Psoas muscle (tissue), 8 donors: ENCODE data around the gene OR2T4. TPM values are rescaled to one million over a fixed set of nuclear protein-coding genes. Genes with fewer than 3 reads are reported as not detected.

Experiments used
- ATAC-seq, 4 donors: fragments of 200-7000 bp; cut with Tn5 transposase; one replicate each; pipeline ENCODE4 v1.9.1; 2020; ENCODE audit warnings: moderate library complexity in 3 of 4, mild to moderate bottlenecking in 2 of 4
- DNase-seq, 2 donors: peaks; one replicate each; pipeline ENCODE4 v3.0.0-alpha.2; 2020
- H3K27ac ChIP-seq: fragments of 200-600 bp; one replicate; pipeline ENCODE4 v1.8.0; 2022
- H3K27me3 ChIP-seq, 3 donors: fragments of 200-600 bp in 1 of 3; one replicate each; pipeline versions ENCODE4 v1.6.1 to v1.8.0; 2013 to 2022; ENCODE audit warnings: low read length in 2 of 3, mild to moderate bottlenecking in 2 of 3, moderate library complexity in 1 of 3; ENCODE audit not compliant: insufficient read depth in 3 of 3
- H3K36me3 ChIP-seq, 2 donors: fragments of 200-600 bp in 1 of 2; one replicate each; pipeline versions ENCODE4 v1.6.1 to v1.8.0; 2013 to 2022; ENCODE audit warnings: low read depth in 1 of 2, mild to moderate bottlenecking in 1 of 2, moderate library complexity in 1 of 2; ENCODE audit not compliant: insufficient read depth in 1 of 2
- H3K4me1 ChIP-seq: fragments of 200-600 bp; one replicate; pipeline ENCODE4 v1.8.0; 2022
- H3K4me3 ChIP-seq: fragments of 200-600 bp; one replicate; pipeline ENCODE4 v1.8.0; 2022; ENCODE audit warnings: mild to moderate bottlenecking
- H3K9me3 ChIP-seq: fragments of 200-600 bp; one replicate; pipeline ENCODE4 v1.8.0; 2022
- CTCF ChIP-seq: fragments of 200-600 bp; IDR thresholded peaks from one replicate; pipeline ENCODE4 v1.8.0; 2022; ENCODE audit warnings: antibody characterized with exemption
- WGBS, 3 donors: extraction: QIAGEN DNeasy Blood & Tissue Kit; methylation state at CpG; one replicate each; pipeline versions ENCODE4 v1.1.6 to v1.1.7; 2013; 5-methylcytosine and 5-hydroxymethylcytosine counted together
- intact Hi-C, 2 donors: fragments of 100-400 bp; cut with DNase I; formaldehyde crosslinking; loops; one replicate each; pipeline versions ENCODE4 v1.11.0 to v1.14.2; 2022
- polyA plus RNA-seq, 3 donors: library from polyadenylated mRNA; stranded (reverse); fragments of 200-250 nt; gene quantifications; one replicate each; pipeline ENCODE4 v1.2.3, GENCODE V29; 2013
- total RNA-seq, 4 donors: library from RNA; stranded (reverse); fragmentation: NEBNext Ultra II Directional in 2 of 4; extraction: Animal tissue kit (Norgen Biotek cat#: 25700) in 2 of 4; gene quantifications; one replicate each; pipeline versions ENCODE4 v1.2.1 to v1.2.4, GENCODE V29; 2021 to 2023
- donor health status: healthy with polysubstance abuse.
- donor health status: DM: no; HTN: no; CAD: no; lungs with moderate emphysema.
- donor health status: Bipolar disorder and iron deficiency.
- donor health status: healthy.
- donor health status: DM: yes; HTN: yes; CAD: no.
- donor health status: DM: no; HTN: no; CAD: no.
- donor health status: DM: no; HTN: no; CAD: no.
- donor health status: DM: yes; HTN: yes; CAD: no.

Gene OR2T4
- total and polyA plus RNA-seq, 7 donors: not detected

GRCh38 chr1:248359415-248359814 lies 2.0 kb upstream of the OR2T4 start:
- Histone ChIP-seq H3K27ac (no peak overlapping the region), H3K36me3 (no peaks in the 10 kb centered on the region), H3K9me3 (peaks cover 2% of the 10 kb centered on the region), H3K4me3 (no peak overlapping the region), H3K27me3 (no peaks in the 10 kb centered on the region), H3K4me1 (no peaks in the 10 kb centered on the region)
- TF ChIP-seq CTCF: no peak
- DNase-seq (no peak), ATAC-seq (no peak)
- WGBS, 3 donors: 73 to 76% (median 75%) methylated on average over 3 of the region's 3 CpGs
- intact Hi-C loops: no loop called here

GRCh38 chr1:248366609-248367008 lies 5.1 kb downstream of the OR2T4 start:
- H3K36me3 ChIP-seq: no peaks in the 10 kb centered on the region
- no peak overlapping the region for H3K4me3 ChIP-seq
- H3K9me3 ChIP-seq: peaks cover 16% of the 10 kb centered on the region
- no peak for TF ChIP-seq CTCF
- H3K27me3 ChIP-seq: no peaks in the 10 kb centered on the region
- ATAC-seq (no peak), DNase-seq (no peak)
- intact Hi-C loops: no loop called here
- H3K27ac ChIP-seq: no peak overlapping the region
- H3K4me1 ChIP-seq: no peaks in the 10 kb centered on the region

- intact Hi-C loops: no loop called here
- no peak overlapping the region for H3K27ac ChIP-seq
- WGBS, 3 donors: 65 to 81% (median 68%) methylated on average over 5 of the region's 5 CpGs
- H3K9me3 ChIP-seq: peaks cover 5% of the 10 kb centered on the region
- no peak overlapping the region for H3K4me3 ChIP-seq
- no peak for TF ChIP-seq CTCF
- no peaks in the 10 kb centered on the region for H3K27me3 ChIP-seq
- ATAC-seq (no peak), DNase-seq (no peak)
- H3K36me3 ChIP-seq: no peaks in the 10 kb centered on the region
- H3K4me1 ChIP-seq: no peaks in the 10 kb centered on the region
These were observed 10.9 kb downstream of the OR2T4 start for GRCh38 chr1:248372394-248372793.

- Histone ChIP-seq H3K36me3 (no peaks in the 10 kb centered on the region), H3K27me3 (no peaks in the 10 kb centered on the region), H3K9me3 (peaks cover 5% of the 10 kb centered on the region), H3K4me3 (no peak overlapping the region), H3K4me1 (no peaks in the 10 kb centered on the region), H3K27ac (no peak overlapping the region)
- no peak for ATAC-seq
- intact Hi-C loops: no loop called here
- WGBS, 3 donors: 57 to 65% (median 60%) methylated on average over 4 of the region's 4 CpGs
- DNase-seq: no peak
- no peak for TF ChIP-seq CTCF
These were observed 12.3 kb downstream of the OR2T4 start for GRCh38 chr1:248373761-248374160.

- DNase-seq (no peak), ATAC-seq (no peak)
- TF ChIP-seq CTCF: no peak
- Histone ChIP-seq H3K27me3 (no peaks in the 10 kb centered on the region), H3K36me3 (no peaks in the 10 kb centered on the region), H3K4me3 (no peak within 1 kb of the TSS), H3K9me3 (peaks cover 4% of the 10 kb centered on the region), H3K27ac (no peak within 1 kb of the TSS), H3K4me1 (no peaks in the 10 kb centered on the region)
- intact Hi-C loops: no loop called here
These were observed 14.0 kb downstream of the OR2T4 start, which contains the start of gene OR2T6 for GRCh38 chr1:248375446-248375845. OR2T6 (plus strand) TSS chr1:248375746; CDS start chr1:248387609, 11,863 bp downstream.
